KOPT-K1 (cell line): ENCODE measurements around the gene LACTBL1.
"Not testable (repeated sequence)": the region's sequence is repeated elsewhere in the genome, so short reads cannot be mapped to it uniquely, and the experiment has no call there.

Source experiments
- H3K27ac ChIP-seq: fragments of 200-600 bp; sonication (generic); 2 replicates; pipeline ENCODE4 v1.5.1; 2016; ENCODE audit warnings: antibody characterized with exemption, mild to moderate bottlenecking, low read depth, low read length; ENCODE audit not compliant: poor library complexity, severe bottlenecking
- H3K36me3 ChIP-seq: fragments of 200-600 bp; sonication (generic); 2 replicates; pipeline ENCODE4 v1.5.1; 2017; ENCODE audit warnings: antibody characterized with exemption, mild to moderate bottlenecking, low read length, moderate library complexity; ENCODE audit not compliant: insufficient read depth
- H3K9me3 ChIP-seq: fragments of 200-600 bp; sonication (generic); 2 replicates; pipeline ENCODE4 v1.5.1; 2017; ENCODE audit warnings: antibody characterized with exemption, low read length, mild to moderate bottlenecking; ENCODE audit not compliant: insufficient read depth, poor library complexity, severe bottlenecking

The LACTBL1 gene

DNA sequence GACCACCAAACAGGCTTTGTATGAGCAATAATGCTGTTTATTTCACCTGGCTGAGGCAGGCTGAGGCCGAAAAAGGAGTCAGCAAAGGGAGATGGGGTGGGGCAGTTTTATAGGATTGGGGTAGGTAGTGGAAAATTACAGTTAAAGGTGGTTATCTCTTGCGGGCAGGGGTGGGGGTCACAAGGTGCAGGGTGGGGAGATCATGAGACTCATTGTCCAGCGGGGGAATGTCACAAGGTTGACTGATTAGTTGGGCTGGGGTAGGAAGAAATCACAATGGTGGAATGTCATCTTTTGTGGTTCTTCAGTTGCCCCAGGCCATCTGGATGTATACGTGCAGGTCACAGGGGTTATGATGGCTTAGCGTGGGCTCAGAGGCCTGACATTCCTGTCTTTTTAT, 24.9 kb upstream of the LACTBL1 start:
- H3K9me3 ChIP-seq: peaks cover 37% of the 10 kb centered on the region
- not testable (repeated sequence) for H3K36me3 ChIP-seq, H3K27ac ChIP-seq

DNA sequence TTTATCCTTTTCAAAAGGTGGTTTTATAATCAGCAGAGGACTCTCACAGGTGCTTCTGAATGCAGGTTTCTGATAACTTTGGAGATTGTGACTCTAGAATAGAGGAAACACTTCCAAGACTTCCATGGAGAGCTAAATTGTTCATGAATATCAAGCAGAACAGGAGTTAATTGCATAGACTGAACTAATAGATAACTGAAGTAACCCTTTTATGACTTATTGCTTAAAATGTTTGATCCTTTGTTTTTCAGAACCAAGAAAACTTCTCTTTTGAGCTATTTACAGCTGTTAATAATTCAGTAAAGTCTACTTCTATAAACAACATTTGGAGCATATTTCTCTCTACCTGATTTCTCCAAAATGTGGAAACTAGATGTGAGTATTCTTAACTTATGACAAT, 23.1 kb upstream of the LACTBL1 start:
- Histone ChIP-seq H3K36me3 (no peaks in the 10 kb centered on the region), H3K27ac (no peak overlapping the region), H3K9me3 (peaks cover 38% of the 10 kb centered on the region)

DNA sequence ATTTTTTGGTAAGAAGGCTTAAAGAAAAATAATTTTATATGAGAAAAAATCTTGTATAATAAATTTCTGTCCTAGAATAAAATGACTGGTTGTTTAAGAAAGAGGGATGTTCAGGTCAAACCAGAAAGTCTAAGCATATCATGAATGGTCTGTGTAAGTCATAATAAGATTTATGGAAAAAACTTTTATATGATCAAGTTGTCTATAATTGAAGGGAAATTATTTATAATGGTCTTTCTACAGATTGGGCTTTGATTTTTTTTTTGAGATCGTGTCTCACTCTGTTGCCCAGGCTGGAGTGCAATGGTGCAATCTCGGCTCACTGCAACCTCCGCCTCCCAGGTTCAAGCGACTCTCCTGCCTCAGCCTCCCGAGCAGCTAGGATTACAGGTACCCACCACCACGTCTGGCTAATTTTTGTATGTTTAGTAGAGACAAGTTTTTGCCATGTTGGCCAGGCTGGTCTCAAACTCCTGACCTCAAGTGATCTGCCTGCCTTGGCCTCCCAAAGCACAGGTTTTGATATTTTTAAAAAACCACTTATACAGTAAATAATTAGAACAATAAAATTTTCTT, 20.6 kb upstream of the LACTBL1 start:
- H3K9me3 ChIP-seq: peaks cover 38% of the 10 kb centered on the region
- H3K36me3 ChIP-seq, H3K27ac ChIP-seq: not testable (repeated sequence)

DNA sequence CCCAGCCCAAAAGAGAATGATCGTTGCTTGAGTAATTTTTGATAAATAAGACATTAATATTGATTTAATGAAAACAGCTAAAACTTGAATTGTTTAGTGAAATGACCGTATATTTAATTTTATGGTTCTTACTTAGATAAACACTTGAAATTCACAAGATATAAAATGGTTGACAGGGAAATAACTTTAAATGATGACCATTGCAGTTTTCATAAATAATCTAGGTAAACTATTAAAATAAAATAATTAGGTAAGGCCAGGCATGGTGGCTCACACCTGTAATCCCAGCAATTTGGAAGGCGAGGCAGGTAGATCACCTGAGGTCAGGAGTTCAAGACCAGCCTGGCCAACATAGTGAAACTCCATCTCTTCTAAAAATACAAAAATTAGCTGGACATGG, 19.7 kb upstream of the LACTBL1 start:
- H3K27ac ChIP-seq, H3K36me3 ChIP-seq: not testable (repeated sequence)
- peaks cover 38% of the 10 kb centered on the region for H3K9me3 ChIP-seq

DNA sequence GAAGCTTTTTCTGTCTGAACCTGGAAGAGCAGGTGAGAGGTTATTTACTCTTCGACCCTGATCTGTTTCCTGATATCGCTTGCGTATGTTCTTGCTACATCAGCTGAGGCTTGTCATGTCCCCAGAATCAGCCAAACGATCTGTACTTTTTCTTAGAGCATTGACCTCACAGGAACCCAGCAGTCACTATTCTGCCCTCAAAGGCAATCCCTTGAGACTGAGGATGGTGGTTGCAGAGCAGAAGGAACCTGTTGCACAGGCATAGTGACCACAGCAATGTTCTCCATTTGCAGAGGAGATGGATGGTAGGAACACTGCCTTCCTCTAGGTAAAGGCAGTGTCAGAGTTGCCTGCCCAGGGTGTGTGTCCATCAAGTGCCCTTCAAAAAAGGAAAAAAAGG, 11.3 kb upstream of the LACTBL1 start:
- H3K9me3 ChIP-seq: no peaks in the 10 kb centered on the region
- no peaks in the 10 kb centered on the region for H3K36me3 ChIP-seq
- no peak overlapping the region for H3K27ac ChIP-seq

DNA sequence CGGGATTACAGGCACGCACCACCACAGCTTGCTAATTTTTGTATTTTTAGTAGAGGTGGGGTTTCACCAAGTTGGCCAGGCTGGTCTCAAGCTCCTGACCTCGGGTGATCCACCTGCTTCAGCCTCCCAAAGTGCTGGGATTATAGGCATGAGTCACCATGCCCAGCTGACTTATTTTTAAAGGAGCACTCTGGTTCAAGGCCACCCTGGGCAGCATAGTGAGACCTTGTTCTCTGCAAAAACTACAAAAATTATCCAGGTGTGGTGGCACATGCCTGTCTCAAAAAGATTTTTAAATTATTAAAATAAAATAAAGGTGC, 7.8 kb upstream of the LACTBL1 start:
- H3K27ac ChIP-seq, H3K36me3 ChIP-seq, H3K9me3 ChIP-seq: not testable (repeated sequence)

DNA sequence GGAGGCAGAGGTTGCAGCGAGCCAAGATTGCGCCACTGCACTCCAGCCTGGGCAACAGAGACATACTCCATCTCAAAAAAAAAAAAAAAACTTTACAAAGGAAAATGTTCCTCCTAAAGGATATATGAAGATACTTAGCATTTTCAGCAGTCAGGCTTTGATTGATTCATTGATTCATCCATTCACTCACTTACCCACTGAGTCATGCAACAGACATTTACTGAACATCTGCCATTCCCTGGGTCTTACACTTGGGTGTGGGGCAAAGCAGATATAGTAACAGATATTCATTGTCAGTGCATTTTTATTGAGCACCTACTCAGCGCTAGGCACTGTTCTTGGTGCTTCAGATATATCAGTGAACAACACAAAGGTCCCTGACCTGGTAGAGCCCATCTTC, 5.6 kb upstream of the LACTBL1 start:
- Histone ChIP-seq H3K9me3 (no peaks in the 10 kb centered on the region), H3K27ac (no peak overlapping the region), H3K36me3 (no peaks in the 10 kb centered on the region)

DNA sequence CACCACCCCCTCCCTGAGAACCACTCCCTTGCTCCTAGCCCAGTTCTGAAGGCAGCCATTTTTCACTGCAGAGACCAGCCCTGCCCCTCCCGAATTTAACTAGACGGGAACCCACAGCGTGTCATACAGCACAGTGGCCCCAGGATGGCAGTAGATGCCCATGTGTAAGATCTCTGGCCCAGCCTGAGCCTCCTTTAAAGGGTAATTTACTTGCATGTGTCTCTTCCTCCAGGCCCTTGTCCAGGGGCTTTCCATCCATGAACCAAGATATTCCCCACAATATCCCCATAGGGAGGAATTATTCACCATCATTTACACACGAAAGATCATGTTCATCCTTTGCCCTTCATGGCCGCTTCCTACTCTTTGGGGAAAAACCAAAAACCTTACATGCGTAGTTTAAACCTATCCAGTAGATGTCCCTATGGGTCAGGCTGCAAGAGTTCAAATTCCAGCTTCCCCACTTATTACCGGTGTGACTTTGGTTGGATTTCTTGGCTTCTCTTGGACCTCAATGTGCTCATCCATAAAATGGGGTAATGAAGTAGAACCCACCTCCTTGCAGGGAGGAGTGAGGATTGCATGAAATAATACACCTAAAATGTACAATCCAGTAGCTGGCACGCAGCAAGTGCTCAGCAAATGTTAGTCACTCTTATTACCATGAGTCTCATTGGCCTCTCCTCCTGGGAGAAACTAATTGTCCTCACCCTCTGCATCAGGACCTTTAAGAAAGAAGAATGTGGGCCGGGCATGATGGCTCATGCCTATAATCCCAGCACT, 4.0 kb upstream of the LACTBL1 start:
- Histone ChIP-seq H3K36me3 (no peaks in the 10 kb centered on the region), H3K9me3 (no peaks in the 10 kb centered on the region), H3K27ac (no peak overlapping the region)

DNA sequence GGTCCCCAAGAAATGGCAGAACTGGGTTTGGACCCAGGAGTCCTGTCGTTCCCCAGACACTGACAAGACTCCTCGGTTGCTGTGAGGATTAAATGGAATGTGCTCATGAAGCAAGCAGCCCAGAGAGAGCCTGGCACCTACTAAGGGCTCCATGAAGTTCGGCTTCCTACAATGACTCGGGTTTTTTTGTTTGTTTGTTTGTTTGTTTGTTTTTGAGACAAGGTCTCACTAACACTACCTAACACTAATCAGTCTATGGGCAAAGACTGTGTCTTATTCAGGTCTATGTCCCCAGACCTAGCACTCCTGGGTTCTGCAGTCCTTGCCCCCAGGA, 3.4 kb upstream of the LACTBL1 start:
- no peaks in the 10 kb centered on the region for H3K9me3 ChIP-seq
- no peaks in the 10 kb centered on the region for H3K36me3 ChIP-seq
- H3K27ac ChIP-seq: no peak overlapping the region

DNA sequence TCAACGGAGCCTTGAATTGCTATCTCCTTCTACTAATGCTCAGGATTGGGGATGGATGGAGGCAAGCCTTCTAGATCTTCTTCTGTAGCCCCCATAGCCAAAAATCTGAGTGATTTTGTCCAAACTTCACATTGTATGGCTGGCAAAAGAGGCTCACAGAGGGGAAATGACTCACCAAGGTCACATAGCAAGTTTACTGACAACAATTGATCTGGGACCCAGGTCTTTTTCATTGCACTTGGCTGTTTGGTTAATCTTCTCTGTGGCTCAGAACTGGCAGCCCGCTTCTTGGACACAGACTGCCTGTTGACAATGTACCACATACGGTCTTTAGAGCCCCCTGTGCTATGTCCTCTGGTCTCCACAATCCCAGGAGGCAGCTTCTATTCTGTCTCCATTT, 3.0 kb upstream of the LACTBL1 start:
- no peaks in the 10 kb centered on the region for H3K9me3 ChIP-seq
- H3K27ac ChIP-seq: no peak overlapping the region
- no peaks in the 10 kb centered on the region for H3K36me3 ChIP-seq

DNA sequence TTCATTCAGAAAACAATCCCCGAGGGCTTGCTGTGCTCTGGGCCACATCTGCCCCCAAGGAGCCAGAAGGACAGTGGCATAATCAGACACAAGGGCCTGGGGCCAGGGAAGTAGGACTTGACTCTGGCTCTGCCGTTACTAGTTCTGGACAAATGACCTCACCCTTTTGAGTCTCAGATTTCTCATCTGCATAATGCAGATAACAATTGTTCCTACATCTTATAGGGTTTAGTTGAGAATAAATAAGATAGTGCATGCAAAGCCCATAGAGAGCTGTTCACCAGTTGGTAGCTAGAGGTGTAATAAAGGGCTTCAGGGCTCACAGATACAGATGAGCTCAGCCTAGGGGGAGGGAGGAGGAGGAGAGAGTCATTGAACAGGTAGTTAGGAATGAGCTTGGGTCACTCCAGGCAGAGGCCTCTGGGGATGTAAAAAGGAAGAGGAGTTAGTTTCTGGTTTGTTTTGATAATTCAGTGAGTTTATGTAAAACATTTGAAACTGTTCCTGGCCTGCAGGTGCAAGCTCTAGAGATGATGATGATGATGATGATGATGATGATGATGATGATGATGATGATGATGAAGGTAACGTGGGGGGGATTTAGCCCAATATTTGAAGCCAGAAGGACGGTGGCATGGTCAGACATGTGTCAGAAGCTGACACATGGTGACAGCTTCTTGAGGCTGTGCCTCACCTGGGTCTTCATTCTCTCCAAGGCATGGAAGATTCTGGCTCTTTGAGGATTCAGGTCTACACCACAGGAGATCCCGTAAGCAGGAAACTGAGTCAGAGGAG, 858 bp downstream of the LACTBL1 start:
- no peaks in the 10 kb centered on the region for H3K9me3 ChIP-seq
- H3K36me3 ChIP-seq: no peaks in the 10 kb centered on the region
- no peak overlapping the region for H3K27ac ChIP-seq

DNA sequence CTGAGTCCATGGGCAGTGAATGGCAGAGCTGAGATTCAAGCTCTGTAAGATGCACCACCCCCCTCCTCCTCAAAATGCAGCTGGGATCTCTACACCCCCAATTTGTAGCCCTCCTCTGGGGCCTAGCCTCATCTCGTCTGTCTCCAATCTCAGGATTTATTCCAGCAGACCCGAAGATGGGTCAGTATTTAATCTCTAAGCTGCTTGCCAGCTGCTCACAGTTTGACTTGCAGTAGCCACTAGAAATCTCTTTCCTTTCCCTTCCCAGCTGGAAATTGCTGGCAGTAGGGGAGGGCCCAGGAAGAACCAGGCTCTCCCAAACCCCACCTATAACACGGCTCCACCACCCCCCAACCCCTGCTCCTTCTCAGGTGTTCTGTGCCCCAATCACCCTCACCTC, 1.5 kb downstream of the LACTBL1 start:
- Histone ChIP-seq H3K27ac (no peak overlapping the region), H3K9me3 (peaks cover 5% of the 10 kb centered on the region), H3K36me3 (no peaks in the 10 kb centered on the region)

DNA sequence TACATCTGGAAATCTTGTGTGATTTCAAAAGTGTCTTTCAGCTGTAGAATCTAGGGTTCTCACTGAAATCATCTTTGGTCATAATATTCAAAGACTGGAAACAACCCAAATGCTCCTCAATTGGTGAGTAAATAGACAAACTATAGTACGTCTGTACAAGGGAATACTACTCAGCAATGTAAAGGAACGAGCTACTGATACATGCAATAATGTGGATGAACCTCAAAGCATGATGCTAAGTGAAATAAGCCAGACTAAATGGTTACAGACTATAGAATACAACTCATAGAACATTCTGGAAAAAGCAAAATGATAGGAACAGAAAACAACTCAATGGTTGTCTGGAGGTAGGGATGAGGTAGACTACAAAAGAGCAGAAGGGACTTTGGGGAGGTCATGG, 2.6 kb downstream of the LACTBL1 start:
- Histone ChIP-seq H3K9me3 (peaks cover 9% of the 10 kb centered on the region), H3K36me3 (no peaks in the 10 kb centered on the region), H3K27ac (no peak overlapping the region)

DNA sequence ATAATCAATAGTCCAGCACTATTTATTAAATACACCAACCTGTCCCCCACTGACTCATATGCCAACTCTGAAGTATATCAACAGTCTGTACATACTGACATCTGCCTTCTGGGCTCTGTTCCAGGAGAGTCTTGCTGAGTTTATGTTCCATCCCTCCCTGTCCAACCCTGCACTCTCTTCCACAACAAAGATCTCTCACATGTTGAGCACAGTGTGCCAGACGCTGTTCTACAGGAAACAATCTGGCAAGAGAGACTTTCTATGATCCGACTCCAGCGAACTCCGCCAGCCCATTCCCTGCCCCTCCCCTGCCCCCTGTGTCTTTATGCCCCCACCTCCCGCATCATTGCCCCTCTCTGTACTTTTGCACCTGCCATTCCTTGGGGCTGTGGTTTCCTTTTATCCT, 3.4 kb downstream of the LACTBL1 start:
- Histone ChIP-seq H3K36me3 (no peaks in the 10 kb centered on the region), H3K27ac (no peak overlapping the region), H3K9me3 (peaks cover 9% of the 10 kb centered on the region)

DNA sequence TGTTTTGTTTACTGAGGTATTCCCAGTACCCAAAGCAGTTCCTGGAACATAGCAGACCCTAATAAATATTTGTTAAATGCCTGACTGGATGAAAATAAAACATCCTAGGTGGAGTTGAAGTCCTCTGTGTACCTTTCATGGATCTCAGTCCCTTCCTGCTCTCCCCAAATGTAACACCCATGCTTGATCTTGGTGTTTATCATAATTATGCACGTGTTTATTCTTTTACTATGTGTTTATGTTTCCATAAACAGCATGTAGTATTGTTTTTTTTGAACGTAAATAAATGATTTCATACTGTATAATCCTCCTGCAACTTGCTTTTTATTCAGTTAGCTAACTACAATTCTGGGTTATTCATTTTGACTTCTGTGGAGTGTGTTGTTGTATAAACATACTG, 4.8 kb downstream of the LACTBL1 start:
- Histone ChIP-seq H3K27ac (no peak overlapping the region), H3K36me3 (no peaks in the 10 kb centered on the region), H3K9me3 (peaks cover 9% of the 10 kb centered on the region)

DNA sequence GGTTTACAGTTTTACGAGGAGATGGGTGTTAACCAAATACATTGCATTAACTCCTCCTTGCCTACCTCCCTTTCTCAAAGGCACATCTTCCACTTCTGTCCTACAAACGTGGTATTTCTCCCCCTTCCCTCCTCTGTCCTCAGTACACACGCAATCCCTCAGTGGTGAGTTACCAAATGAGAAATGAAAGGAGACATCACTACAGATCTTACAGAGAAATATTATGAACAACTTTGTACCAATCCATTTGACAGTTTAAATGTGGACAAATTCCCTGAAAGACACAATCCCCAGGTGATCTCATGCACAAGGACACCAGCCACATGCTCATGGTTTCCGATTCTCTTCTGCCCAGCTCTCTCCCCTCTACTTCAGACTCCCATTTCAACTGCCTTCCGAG, 6.4 kb downstream of the LACTBL1 start:
- no peaks in the 10 kb centered on the region for H3K36me3 ChIP-seq
- no peak overlapping the region for H3K27ac ChIP-seq
- H3K9me3 ChIP-seq: peaks cover 9% of the 10 kb centered on the region
